GM18502 (cell line): ENCODE data around the gene MICALL2.
"Not testable (repeated sequence)": the region's sequence is repeated elsewhere in the genome, so short reads cannot be mapped to it uniquely, and the experiment has no call there.

ENCODE experiments used
- ATAC-seq: cut with Tn5 transposase; IDR thresholded peaks from one replicate; pipeline ENCODE4 v1.9.1; 2021; ENCODE audit warnings: mild to moderate bottlenecking; ENCODE audit not compliant: unreplicated experiment, poor library complexity

The MICALL2 gene

DNA sequence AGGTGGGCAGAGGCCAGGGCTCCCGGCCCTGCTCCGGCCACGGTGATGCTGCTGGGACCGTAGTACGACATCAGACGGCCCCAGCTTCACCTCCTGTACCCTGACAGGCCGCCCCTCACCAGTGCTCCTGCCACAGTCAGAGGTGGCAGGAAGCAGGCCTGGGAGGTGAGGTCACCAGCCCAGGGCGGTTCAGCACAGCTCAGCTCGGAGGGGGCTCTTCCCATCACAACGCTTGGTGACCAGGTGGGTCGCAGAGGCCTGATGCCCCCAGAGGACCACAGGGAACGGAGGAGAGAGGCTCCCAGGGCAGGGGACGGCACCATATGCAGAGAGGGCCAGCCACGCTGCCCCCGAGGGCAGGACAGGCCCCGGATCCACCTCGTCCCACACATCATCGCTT lies 8.8 kb downstream of the MICALL2 start:
- no peak for ATAC-seq

DNA sequence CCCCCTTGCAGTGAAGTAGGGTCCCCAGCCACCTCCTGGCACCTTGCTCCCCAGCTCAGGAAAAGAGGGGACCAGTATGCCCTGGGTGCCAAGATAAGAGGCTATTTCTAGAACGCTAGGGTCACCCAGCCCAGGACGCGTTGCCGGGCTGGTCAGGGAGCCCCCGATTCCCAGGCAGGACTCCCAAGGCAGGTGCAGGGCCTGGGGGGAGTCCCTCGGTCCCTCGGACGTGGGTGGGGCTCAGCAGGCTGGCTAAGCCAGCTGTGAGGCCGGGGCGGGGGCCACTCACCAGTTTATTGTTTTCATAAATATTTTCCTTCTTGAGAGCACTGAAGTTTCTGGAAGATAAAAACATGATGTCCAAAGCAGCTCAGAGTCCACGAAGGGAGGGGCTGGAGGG lies 9.3 kb downstream of the MICALL2 start:
- no peak for ATAC-seq

GRCh38 chr7:1449501-1449900 lies 9.8 kb downstream of the MICALL2 start:
- no peak for ATAC-seq

DNA sequence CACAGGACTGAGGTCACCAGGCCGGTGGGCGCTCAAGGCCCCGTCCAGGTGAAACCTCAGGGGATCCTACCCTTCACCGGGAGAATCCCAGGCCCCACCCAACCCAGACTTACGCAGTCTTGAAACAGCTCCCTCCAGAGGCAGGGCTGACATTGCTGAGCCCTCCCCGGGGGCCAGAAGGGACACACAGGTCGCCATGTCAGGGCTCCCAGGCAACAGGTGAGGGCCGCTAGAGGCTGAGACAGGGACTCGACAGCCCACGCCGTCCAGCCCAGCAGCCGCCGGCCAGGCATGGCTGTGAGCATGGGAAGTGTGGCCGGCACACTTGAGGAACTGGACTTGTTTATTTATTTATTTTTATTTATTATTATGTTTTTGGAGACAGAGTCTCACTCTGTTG lies 10.3 kb downstream of the MICALL2 start:
- ATAC-seq, result no peak

DNA sequence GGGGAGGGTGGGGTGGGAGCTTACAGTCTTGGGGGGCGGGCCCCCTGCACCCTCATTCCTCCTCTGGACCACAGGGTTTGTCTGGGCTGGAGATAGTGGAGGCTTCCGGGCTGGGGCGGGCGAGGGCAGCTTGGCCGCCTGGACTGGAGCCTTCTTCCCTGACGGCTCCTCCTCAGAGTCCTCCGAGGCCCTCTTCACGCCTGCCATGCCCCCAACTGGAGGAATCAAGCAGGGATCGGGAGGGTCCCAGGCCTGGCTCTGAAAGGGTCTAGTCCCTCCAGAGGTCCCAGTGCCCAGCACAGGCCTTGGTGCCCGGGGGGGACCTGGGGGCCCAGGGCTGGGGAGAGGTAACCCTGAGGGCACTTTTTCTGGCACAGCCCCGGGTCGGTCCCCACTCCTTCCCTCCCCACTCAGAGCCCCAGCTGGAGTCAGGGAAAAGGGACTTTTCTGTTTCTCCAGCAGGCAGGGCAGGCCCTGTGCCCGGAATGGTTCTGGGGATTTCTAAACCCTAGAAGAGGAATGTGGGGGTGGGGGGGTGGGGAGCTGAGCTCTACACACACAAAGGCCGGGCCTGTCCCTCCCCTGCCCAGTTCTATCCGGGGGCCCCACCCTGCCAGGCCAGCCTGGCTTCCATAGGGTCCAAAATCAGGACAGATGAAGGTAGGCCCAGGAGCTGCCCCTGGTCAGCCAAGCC lies 11.6 kb downstream of the MICALL2 start:
- ATAC-seq, result no peak

GRCh38 chr7:1447112-1447511 lies 12.2 kb downstream of the MICALL2 start:
- ATAC-seq, result no peak

DNA sequence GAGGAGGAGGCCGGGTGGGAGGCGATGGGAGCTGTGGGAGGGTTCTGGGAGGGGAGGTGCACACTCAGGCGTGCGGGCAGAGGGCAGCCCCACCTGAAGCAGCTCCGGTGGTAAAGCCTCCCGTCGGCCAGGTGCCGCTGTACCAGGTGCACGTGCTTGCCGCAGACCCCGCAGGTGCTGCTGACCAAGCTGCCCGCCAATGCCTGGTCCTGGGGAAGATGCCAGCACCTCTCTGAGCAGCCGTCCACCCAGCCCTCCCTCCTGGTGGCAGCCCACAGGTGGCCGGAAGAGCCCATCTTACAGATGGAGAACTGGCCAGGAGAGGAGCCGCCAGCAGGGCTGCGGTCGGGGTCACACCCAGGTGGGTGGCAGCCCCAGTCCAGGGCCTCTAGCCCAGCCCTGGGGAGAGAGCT lies 12.6 kb downstream of the MICALL2 start:
- no peak for ATAC-seq

GRCh38 chr7:1446026-1446425 lies 13.2 kb downstream of the MICALL2 start:
- ATAC-seq, result not testable (repeated sequence)

DNA sequence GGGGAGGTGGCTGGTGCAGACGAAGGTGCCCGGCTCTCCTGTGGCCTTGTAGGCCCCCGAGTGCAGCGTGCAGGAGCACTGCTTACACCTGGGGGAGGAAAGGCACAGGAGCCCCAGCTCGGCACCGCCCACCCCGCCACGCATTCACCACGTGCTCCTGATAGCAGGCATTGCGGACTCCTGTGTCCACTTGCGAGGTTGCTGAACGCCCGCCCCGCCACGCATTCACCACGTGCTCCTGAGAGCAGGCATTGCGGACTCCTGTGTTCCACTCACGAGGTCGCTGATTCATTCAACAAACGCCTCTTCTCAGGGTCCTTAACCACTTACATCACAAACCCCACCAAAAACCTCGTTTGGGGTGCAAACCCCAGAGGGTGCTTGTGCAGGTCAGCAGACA lies 13.9 kb downstream of the MICALL2 start:
- no peak for ATAC-seq

GRCh38 chr7:1444925-1445322 lies 14.3 kb downstream of the MICALL2 start:
- ATAC-seq, result no peak

DNA sequence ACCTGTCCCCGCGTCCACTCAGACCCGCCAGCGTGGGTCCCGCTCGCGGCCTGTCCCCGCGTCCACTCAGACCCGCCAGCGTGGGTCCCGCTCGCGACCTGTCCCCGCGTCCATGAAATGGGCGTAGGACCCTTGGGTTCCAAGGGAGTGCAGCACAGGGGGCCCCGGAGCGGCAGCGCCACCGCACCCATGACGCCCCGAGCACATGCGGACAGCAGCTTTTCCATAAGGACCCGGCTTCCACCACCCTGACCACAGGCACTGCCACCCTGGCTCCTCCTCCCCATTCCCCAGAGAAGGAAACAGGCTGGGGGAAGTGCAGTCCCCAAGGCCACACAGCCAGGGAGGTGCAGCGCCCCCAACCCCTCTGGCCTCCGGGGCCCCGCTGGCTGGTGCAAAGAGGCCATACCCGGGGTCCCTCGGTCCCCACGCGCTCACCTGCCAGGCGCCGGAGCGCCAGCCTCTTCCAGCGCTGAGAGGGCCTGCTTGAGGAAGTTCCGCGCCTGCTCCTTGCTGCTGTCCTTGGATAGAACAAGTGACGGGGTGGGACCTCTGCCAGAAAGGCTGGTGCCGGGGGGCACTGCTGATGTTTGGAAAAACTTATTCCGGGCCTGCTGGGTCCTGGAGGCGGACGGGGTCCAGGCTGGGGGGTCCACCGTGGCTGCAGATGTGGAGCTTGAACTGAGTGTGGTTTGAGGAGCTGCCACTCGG lies 14.9 kb downstream of the MICALL2 start:
- no peak for ATAC-seq

DNA sequence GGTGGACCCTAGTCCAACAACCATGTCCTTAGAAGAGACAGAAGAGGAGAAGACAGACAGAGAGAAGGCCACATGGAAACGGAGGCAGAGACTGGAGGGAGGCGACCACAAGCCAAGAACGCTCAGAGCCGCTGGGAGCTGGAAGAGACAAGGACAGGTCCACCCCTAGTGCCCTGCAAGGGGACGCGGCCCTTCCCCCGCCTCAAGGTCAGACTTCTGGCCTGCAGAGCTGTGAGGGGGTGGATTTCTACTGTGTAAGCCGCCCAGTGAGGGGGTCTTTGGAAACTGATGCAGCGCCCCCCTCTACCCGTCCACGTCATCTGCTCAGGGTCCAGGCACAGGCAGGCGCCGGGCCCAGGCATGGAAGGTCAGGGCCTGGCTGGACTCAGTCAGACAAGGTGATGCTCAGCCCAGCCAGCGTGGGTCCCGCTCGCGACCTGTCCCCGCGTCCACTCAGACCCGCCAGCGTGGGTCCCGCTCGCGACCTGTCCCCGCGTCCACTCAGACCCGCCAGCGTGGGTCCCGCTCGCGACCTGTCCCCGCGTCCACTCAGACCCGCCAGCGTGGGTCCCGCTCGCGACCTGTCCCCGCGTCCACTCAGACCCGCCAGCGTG lies 15.6 kb downstream of the MICALL2 start:
- not testable (repeated sequence) for ATAC-seq

DNA sequence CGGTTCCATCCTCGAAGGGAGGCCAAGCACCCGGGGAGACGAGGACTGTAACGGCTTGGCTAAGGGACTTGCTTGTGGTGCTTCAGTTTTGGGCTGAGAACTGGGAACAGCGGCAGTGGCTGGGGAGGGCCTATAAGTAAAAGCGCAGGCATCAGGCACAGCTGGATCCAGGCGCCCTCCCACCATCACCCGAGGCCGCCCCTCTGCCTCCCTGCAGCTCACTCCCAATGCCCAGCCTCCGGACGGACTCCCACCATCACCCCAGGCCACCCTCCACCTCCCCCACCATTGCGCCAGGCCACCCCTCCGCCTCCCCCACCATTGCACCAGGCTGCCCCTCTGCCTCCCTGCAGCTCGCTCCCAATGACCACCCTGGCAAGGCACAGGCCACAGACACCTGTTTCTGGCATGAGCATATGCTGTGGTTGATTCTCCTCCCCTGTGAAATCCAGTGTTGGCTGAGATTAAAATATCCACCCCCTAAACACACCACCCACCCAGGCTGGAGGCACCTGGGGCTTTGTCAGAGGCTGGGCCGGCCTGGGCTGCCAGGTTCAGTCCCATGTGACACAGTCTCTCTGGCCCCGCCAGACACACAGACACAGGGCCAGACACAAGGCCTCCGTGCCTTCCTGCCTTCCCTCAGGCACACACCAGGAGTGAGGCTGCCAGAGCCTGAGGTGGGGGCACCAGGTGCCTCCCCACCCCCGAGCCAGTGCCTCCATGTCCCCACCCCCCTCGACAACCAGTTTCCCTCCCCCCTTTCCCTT lies 16.7 kb downstream of the MICALL2 start:
- no peak for ATAC-seq

DNA sequence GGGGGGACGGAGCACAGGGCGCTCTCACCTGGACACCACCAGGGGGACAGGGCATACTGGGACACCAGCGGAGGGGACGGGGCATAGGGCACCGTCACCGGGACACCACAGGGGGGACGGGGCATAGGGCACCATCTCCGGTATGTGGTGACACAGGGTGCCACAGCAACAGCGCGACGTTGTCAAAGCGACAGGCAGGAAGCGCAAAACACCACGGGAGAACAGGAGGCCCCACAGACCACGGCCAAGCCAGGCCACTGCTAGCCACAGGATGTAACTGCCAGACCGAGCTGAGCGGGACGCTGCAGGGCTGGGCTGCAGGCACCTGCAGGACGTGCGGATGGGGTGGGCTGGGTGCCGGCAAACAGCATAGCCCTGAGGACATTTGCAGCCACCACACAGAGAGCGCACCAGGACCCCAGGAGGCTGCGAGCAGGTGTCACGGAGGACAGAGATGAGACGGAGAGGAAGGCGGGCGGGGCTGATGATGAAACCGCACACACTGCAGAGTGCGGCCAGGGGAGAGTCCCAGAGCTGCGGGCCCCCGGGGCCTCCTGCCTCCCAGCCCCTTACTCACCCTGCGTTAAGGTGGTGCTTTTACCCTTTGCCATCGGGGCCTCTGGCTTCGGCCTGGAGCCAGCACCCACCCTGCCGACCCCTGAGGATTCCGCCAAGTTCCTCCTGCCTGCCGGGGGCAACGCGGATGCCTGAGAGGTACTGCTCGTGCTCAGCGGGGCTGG lies 17.5 kb downstream of the MICALL2 start:
- no peak for ATAC-seq

DNA sequence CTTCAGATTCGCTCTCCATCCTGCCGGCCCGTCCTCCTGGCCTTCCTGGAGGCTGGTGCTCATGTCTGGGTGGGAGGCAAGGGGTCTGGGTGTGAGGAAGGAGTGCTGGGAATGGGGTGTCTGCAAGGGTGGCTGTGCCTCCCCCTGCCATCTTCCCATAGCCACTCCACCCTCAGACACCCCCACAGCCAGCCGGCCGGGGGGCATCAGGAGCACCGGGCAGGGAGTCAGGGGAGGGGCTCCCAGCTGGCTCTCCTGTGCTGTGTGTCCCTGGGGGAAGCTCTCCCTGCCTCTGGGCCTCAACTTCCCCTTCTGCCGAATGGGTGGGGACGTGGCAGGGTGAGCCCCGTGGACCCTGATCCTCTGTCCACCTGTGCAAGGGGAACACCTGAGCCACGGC lies 18.6 kb downstream of the MICALL2 start:
- ATAC-seq, result no peak

DNA sequence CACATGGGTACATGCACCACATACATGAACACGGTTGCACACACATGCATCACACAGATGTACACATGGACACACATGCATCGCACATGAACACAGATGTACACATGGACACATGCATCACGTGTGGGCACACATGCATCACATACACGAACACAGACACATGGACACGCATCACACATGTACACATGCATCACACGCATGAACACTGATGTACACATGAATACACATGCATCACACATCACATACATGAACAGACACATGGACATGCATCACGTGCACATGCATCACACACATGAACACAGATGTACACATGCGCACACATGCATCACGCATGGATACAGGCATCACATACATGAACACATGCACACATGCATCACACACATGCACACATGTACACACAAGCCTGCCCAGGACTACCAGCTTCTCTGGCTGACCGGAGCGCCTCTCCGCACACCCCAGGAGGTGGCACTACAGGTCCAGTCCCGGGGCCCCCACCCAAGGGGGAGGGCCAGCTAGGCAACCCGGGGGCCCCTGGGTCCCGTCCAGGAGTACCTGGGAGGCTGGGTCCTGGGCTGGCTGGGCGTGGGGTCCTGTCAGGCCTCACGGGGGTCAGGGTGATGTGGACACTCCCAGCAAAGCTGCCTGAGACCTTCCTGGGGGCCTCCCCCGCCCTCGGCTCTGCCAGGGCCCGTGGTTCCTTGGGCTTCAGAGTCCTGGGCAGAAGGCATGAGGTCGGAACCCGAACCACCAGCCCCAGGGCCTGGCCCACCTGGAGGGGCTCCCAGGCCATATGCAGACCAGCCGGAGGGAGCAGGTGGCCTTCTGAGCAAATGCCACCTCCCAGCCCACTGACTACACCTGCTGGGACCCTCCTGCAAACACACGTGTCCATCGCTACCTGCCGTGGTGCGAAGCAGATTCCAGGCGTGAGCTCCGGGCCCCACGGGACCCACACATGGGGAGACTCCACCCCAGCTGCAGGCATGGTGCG lies 19.6 kb downstream of the MICALL2 start:
- ATAC-seq, result no peak

DNA sequence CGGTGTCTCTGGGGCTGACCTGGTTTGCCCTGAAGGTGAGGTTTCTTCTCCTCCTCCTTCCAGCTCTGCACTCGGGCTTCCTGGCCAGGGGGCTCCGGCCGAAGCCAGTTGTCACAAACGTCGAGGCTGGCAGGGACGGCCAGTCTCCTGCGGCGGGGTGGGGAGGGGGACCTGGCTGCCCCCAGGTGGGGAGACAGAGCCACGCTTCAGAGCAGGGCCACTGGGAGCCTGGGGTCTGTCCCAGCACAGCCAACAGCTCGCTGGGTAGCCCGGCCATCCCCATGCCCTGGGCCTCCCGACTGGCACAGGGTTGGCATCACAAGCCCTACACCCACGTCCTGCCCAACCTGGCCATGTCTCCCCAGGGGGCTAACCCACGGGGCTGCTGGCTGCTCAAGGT lies 20.4 kb downstream of the MICALL2 start:
- no peak for ATAC-seq

DNA sequence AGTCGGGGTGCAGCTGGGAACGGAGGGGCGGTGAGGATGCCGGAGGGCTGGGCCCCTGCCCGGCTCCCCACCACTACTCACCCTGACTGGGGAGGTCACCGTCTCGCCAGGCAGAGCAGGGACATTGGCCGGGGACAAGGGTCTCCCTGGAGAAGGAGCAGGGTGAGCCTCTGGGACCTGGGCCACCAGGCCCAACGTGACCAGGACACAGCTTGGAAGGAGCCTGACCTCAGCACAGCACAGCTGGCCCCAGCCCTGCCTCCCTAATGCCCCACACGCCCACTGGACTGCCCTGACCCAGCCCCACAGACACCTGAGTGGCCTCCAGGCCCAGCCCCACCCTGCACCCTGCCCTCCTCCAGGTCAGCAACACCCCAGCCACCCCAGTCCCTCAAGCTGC lies 21.1 kb downstream of the MICALL2 start:
- no peak for ATAC-seq
